Osteocyte (in vitro differentiated cells): ENCODE data around the gene CADPS2. TPM values are rescaled to one million over a fixed set of nuclear protein-coding genes. Genes with fewer than 3 reads are reported as not detected.

ENCODE experiments used
- DNase-seq: peaks from one replicate; pipeline ENCODE4 v3.0.0; 2021; ENCODE audit warnings: mixed read lengths; ENCODE audit not compliant: unreplicated experiment; ENCODE audit errors: extremely low spot score
- H3K27ac Mint-ChIP-seq: one replicate; pipeline ENCODE4 v1.8.0; 2021; ENCODE audit warnings: mild to moderate bottlenecking, mixed read lengths; ENCODE audit not compliant: unreplicated experiment
- H3K27me3 Mint-ChIP-seq: one replicate; pipeline ENCODE4 v1.8.0; 2021; ENCODE audit warnings: mixed read lengths; ENCODE audit not compliant: unreplicated experiment
- H3K36me3 Mint-ChIP-seq: one replicate; pipeline ENCODE4 v1.8.0; 2021; ENCODE audit warnings: mixed read lengths; ENCODE audit not compliant: unreplicated experiment
- H3K4me1 Mint-ChIP-seq: one replicate; pipeline ENCODE4 v1.8.0; 2021; ENCODE audit warnings: mixed read lengths; ENCODE audit not compliant: unreplicated experiment
- H3K4me3 Mint-ChIP-seq: one replicate; pipeline ENCODE4 v1.8.0; 2021; ENCODE audit warnings: mild to moderate bottlenecking, moderate library complexity, mixed read lengths; ENCODE audit not compliant: unreplicated experiment
- H3K9me3 Mint-ChIP-seq: one replicate; pipeline ENCODE4 v1.8.0; 2021; ENCODE audit warnings: mixed read lengths; ENCODE audit not compliant: unreplicated experiment
- total RNA-seq: library from RNA; stranded (reverse); gene quantifications from 2 replicates; pipeline ENCODE4 v1.2.1, GENCODE V29; 2021
- TF ChIP-seq, protein P1 (sequence below): fragments of 200-600 bp; sonication (generic); IDR thresholded peaks from 2 replicates; pipeline ENCODE4 v1.5.0; 2021; ENCODE audit warnings: antibody characterized with exemption, mild to moderate bottlenecking, moderate library complexity

Gene CADPS2
- total RNA-seq, 1 donor from 2014 or later, result 0.81 TPM

DNA sequence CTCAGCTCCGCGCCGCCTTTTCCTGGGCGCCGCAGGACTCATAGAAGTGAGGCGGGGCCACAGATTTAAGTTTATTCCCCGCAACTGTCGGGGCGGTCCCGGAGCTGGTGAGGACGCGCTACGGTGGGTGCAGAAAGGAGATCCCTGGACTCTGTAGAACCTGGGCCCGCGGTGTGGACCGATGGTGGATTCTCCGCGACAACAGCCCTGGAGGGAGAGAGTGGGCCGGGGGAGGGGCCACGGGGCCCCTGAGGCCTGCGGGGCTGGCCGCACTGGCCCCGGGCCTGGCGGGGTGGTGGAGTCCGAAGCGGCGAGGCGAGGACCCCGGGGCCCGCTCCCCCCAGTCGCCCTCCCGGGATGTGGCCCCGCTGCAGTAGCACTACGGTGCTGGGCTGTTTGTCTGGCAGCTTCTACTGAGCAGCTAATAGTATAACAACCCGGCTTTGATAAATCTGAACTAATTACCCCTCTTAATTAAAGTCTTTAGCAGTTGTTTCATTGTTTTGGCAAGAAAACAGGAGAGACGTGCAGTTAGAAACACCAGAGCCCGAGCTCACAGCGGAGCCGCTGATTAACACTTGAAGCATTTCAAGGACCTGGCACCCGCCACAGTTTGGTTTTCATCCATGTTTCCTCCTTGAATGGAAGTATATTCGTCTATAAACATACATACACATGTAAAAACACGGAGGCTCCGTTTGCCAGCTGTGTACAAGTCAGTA, 585.9 kb downstream of the CADPS2 start:
- Mint-ChIP-seq H3K4me3 (no peak overlapping the region), H3K36me3 (no peaks in the 10 kb centered on the region), H3K27ac (no peak overlapping the region), H3K9me3 (no peaks in the 10 kb centered on the region), H3K4me1 (peaks cover 15% of the 10 kb centered on the region), H3K27me3 (peaks cover 81% of the 10 kb centered on the region)
- TF ChIP-seq, protein P1, sequence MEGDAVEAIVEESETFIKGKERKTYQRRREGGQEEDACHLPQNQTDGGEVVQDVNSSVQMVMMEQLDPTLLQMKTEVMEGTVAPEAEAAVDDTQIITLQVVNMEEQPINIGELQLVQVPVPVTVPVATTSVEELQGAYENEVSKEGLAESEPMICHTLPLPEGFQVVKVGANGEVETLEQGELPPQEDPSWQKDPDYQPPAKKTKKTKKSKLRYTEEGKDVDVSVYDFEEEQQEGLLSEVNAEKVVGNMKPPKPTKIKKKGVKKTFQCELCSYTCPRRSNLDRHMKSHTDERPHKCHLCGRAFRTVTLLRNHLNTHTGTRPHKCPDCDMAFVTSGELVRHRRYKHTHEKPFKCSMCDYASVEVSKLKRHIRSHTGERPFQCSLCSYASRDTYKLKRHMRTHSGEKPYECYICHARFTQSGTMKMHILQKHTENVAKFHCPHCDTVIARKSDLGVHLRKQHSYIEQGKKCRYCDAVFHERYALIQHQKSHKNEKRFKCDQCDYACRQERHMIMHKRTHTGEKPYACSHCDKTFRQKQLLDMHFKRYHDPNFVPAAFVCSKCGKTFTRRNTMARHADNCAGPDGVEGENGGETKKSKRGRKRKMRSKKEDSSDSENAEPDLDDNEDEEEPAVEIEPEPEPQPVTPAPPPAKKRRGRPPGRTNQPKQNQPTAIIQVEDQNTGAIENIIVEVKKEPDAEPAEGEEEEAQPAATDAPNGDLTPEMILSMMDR, result no peak
- no peak for DNase-seq

DNA sequence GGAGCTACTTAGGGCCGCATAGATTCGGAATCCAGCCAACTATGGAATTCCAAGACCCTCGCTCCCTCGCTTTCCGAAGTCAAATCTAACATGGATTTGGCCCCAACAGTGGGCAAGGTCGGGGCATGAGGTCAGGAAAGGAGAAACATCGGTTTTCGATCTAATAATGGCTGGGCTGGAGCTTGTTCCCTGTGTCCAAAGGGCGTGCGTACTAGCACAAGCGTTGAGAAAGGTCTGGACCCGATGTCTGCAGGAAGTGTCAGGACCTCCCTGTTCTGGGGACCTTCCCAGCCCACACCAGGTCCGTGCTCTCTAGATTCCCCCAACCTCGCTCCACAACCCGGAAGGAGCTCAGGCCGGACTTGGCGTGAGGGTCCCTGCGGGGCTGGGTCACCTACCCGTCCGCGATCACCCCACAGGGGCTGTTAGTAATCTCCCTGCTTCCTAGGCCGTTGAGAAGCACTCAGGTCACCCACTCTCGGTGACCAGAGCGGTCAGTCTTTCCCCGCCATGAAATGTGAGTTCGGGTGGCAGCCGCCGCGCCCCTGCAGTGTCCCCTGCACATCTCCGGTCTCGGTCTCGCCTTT, 586.5 kb downstream of the CADPS2 start:
- TF ChIP-seq, protein P1, result no peak
- no peak overlapping the region for H3K27ac Mint-ChIP-seq
- H3K27me3 Mint-ChIP-seq, result peaks cover 79% of the 10 kb centered on the region
- no peaks in the 10 kb centered on the region for H3K36me3 Mint-ChIP-seq
- no peaks in the 10 kb centered on the region for H3K9me3 Mint-ChIP-seq
- DNase-seq, result no peak
- H3K4me3 Mint-ChIP-seq, result no peak overlapping the region
- H3K4me1 Mint-ChIP-seq, result peaks cover 10% of the 10 kb centered on the region

DNA sequence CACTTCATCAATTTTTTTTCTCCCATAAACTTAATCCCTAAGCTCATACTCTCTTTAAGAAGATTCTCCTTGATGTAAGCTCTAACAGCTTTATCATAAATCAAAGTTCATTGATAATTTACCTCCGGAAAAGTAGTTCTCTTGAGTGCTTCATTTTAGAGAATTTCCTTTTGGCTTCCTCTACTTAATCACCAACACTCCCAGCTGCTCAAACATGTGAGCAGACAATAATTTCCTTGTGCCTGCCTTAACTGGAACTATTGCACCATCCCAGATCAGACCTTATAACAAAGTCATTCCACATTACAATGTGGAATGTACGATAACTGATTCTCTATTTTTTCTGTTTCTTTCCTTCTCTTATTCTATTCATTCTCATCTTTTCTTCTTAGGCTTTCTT, 587.6 kb downstream of the CADPS2 start:
- H3K4me3 Mint-ChIP-seq, result no peak overlapping the region
- H3K4me1 Mint-ChIP-seq, result peaks cover 3% of the 10 kb centered on the region
- no peak for DNase-seq
- no peak overlapping the region for H3K27ac Mint-ChIP-seq
- H3K27me3 Mint-ChIP-seq, result peaks cover 71% of the 10 kb centered on the region
- H3K9me3 Mint-ChIP-seq, result no peaks in the 10 kb centered on the region
- TF ChIP-seq, protein P1, result no peak
- H3K36me3 Mint-ChIP-seq, result no peaks in the 10 kb centered on the region

DNA sequence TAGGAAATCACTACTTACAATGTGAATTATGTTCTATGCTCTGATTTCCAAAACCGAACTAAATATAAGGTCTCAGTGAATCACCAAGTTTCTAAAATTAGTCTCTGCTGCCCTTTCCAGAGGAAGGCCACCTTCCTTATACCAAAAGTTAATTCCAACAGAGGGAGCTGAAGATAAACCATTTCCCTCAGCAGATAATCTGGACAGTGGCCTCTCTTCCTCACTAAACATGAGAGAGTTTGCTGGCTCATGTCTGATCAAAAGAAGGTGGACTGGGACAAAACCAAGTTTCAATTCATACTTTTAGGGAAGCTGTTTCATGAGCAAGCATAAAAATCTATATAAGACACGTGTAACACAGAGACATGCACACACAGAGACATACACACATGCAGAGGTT, 588.1 kb downstream of the CADPS2 start:
- H3K9me3 Mint-ChIP-seq, result no peaks in the 10 kb centered on the region
- TF ChIP-seq, protein P1, result no peak
- DNase-seq, result no peak
- no peak overlapping the region for H3K4me3 Mint-ChIP-seq
- H3K27ac Mint-ChIP-seq, result no peak overlapping the region
- no peaks in the 10 kb centered on the region for H3K4me1 Mint-ChIP-seq
- no peaks in the 10 kb centered on the region for H3K36me3 Mint-ChIP-seq
- H3K27me3 Mint-ChIP-seq, result peaks cover 67% of the 10 kb centered on the region

DNA sequence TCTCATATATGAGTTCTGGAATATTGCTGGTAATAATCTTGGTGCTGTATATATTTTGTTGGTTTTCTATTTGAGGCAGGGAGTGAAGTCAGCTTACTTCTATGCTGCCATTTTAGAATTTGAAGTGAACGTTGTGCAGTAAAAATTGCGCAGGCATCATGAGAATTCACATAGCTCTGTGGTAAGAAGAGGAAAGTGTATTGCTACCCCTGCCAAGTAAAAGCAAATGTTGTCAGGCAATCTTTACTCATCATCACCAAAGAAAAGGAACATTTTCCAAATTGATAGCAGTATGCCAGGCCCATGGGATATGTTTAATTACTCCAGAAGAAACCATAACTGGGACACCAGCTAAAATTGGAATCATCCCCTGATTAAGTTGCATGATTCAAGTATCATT, 595.1 kb downstream of the CADPS2 start:
- Mint-ChIP-seq H3K27ac (no peak overlapping the region), H3K9me3 (peaks cover 12% of the 10 kb centered on the region), H3K4me3 (no peak overlapping the region), H3K27me3 (peaks cover 16% of the 10 kb centered on the region), H3K36me3 (no peaks in the 10 kb centered on the region), H3K4me1 (no peaks in the 10 kb centered on the region)
- TF ChIP-seq, protein P1, result no peak
- DNase-seq, result no peak
